HG03469 (cell line): ENCODE data around the gene CPM.
"Not testable (repeated sequence)": the region's sequence is repeated elsewhere in the genome, so short reads cannot be mapped to it uniquely, and the experiment has no call there.

Experiments
- ATAC-seq: cut with Tn5 transposase; IDR thresholded peaks from one replicate; pipeline ENCODE4 v1.9.1; 2021; ENCODE audit warnings: mild to moderate bottlenecking, moderate library complexity, moderate number of reproducible peaks; ENCODE audit not compliant: unreplicated experiment

CPM gene

GRCh38 chr12:68855771-68856170 is 77.2 kb downstream of the CPM start:
- ATAC-seq = no peak

GRCh38 chr12:68855111-68855510 is 77.9 kb downstream of the CPM start:
- ATAC-seq = no peak

GRCh38 chr12:68854554-68854953 is 78.4 kb downstream of the CPM start:
- no peak for ATAC-seq

- ATAC-seq = no peak
Measured at GRCh38 chr12:68854078-68854468, 78.9 kb downstream of the CPM start.

- no peak for ATAC-seq
Measured at GRCh38 chr12:68853396-68854077, 79.4 kb downstream of the CPM start.

GRCh38 chr12:68851592-68852306 is 81.2 kb downstream of the CPM start:
- no peak for ATAC-seq

GRCh38 chr12:68850390-68850789 is 82.6 kb downstream of the CPM start:
- ATAC-seq = no peak

- no peak for ATAC-seq
Measured at GRCh38 chr12:68846811-68847210, 86.2 kb downstream of the CPM start.

- no peak for ATAC-seq
Measured at GRCh38 chr12:68844788-68845695, 87.9 kb downstream of the CPM start.

GRCh38 chr12:68844318-68844745 is 88.6 kb downstream of the CPM start:
- ATAC-seq = no peak

- no peak for ATAC-seq
Measured at GRCh38 chr12:68842784-68843567, 90.0 kb downstream of the CPM start.

- ATAC-seq = no peak
Measured at GRCh38 chr12:68842123-68842522, 90.8 kb downstream of the CPM start.

GRCh38 chr12:68841717-68842116 is 91.3 kb downstream of the CPM start:
- no peak for ATAC-seq

GRCh38 chr12:68841175-68841574 is 91.8 kb downstream of the CPM start:
- ATAC-seq = not testable (repeated sequence)

- ATAC-seq = no peak
Measured at GRCh38 chr12:68839183-68840147, 93.5 kb downstream of the CPM start.

- ATAC-seq = no peak
Measured at GRCh38 chr12:68838046-68838886, 94.7 kb downstream of the CPM start.

GRCh38 chr12:68837215-68837614 is 95.8 kb downstream of the CPM start:
- ATAC-seq = no peak

- no peak for ATAC-seq
Measured at GRCh38 chr12:68835333-68835908, 97.5 kb downstream of the CPM start.
